Fibroblast of skin of back (primary cell): Measurements from ENCODE around the gene RFX3.

Experiments used
- DNase-seq: peaks from one replicate; pipeline ENCODE4 v3.0.0-alpha.2; 2013

The RFX3 gene

DNA sequence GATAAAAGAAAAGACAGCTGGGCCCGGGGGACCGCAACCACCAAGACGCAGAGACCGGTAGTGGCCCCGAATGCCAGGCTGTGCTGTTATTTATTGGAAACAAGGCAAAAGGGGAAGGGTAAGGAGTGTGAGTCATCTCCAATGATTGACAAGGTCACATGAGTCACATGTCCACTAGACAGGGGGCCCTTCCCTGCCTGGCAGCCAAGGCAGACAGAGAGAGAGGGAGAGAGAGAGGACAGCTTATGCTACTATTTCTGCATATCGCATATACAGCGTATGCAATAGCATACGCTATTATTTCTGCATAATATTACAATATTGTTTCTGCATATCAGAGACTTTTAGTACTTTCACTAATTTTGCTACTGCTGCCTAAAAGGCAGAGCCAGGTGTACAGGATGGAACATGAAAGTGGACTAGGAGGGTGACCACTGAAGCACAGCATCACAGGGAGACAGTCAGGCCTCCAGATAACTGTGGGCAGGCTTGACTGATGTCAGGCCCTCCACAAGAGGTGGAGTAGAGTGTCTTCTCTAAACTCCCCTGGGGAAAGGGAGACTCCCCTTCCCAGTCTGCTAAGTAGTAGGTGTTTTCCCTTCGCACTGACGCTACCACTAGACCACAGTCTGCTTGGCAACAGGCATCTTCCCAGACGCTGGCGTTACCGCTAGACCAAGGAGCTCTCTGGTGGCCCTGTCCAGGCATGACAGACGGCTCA lies 50.3 kb downstream of the RFX3 start:
- no peak for DNase-seq

DNA sequence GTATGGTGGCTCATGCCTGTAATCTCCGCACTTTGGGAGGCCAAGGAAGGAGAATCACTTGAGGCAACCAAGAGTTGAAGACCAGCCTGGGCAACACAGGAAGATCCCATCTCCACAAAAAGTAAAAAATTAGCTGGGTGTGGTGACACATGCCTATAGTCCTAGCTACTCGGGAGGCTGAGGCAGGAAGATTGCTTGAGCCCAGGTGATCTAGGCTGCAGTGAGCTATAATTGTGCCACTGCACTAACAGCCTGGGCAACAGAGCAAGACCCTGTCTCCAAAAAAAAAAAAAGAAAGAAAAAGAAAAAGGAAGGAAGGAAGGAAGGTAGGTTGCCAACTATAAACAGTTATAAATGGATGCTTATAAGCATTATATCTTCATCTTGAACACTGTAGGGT lies 51.0 kb downstream of the RFX3 start:
- no peak for DNase-seq

GRCh38 chr9:3473405-3473804 lies 52.4 kb downstream of the RFX3 start:
- DNase-seq: no peak

DNA sequence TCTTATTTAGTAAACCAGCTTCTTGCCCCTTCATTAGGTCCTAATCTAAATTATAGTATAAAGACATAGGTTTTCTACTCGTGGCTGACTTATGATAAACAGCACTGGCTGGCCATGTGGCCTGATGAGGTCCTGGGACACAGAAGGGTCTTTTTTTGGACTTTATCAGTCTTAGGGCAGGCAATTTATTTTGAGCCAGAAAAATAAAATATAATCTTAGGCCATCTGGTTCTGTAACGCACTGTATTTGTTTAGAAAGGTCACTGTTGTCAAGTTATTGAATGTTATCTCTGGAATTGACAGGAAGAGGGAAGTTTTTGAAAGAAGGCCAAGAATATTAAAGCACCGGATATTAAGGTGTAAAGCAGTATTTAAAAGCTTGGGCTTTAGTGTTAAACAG lies 53.9 kb downstream of the RFX3 start:
- DNase-seq: no peak

DNA sequence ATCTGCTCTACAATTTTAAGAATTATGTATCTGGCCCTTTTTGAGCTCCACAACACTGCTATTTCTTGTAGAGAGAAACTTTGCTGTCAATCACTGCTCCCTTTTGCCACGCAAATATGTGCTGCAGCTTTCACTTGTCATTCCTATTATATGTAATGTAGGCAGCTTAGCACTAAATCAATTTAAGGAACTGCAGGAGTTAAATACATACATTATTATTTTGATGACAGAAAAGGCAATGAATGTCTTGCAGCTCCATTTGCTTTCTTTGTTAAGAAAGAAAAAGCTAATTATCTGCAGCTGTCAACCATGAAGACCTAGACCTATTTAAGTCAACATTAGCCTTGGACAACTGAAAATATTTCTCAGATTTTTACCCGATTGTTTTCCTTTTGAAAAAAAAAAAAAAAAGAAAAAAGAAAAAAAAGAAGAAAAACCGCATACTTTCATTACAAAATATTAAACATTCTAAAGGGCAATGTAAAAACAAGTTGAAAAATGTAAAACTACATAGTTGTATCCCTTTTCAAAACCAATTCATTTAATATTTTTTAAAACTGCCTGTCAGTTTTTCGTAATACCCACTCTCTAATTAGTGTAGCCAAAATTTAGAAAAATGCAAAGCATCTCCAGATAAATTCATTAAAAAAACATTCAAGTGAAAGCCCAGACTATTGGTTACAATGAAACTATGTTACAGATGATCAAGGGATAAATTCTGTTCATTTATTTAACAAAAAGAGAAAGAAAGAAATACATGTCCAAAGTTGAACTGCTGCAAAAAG lies 57.2 kb downstream of the RFX3 start:
- DNase-seq: peak; percentile 24

- DNase-seq: peak; percentile 67
These were observed 58.1 kb downstream of the RFX3 start for GRCh38 chr9:3467593-3468219.

DNA sequence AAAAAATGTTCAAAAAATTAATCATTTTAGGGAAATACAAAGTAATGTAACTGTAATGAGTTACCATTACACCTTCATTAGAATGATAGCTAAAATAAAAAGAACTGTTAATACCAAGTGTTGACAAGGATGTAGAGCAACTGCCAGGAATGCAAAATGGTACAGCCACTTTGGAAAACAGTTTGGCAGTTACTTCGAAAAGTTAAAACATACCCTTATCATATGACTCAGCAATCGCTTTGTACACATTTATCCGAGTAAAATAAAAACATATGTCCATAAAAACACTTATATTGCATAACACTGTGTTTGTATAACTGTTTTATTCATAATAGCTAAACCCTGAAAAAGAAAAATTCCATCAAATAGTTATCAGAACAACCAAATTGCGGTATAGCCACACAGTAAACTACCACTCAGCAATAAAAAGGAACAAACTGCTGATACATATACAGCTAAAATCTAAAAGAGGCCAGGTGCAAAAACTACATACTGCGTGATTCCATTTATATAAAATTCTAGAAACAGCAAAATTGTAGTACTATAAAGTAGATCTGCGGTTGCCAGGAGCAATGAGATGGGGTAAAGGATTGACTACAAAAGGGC lies 61.7 kb downstream of the RFX3 start:
- no peak for DNase-seq

DNA sequence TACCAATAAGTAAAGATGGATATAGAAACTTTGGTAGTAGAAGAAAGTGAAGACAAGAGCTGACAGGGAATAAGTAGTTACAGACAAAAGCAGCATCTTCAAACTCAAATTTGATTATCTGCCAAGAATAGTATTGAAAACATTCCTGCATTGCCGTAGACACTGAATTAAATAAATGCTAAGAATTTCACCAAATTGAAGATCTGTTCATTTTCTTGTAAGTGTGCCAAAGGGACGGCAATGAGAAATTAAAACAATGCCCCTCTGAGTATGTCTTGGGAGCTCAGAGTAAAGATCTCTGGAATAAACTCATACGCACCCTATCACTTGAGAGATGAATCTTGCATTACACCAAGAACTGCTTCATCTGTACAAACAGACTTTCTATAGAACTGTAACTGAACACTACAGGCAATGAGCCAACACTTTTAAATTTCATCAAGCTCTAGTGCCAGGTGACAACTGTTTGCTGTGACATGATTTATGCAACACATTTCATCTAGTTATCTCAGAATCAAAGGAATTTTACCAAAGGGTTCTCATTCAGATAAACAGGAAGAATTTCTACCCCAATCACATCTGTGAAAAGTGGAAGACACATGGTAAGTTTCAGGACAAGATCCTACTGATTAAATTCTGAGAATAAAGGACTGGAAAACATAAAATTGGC lies 66.9 kb downstream of the RFX3 start:
- DNase-seq: no peak

GRCh38 chr9:3457175-3457574 lies 68.6 kb downstream of the RFX3 start:
- no peak for DNase-seq

GRCh38 chr9:3455717-3456116 lies 70.1 kb downstream of the RFX3 start:
- no peak for DNase-seq

DNA sequence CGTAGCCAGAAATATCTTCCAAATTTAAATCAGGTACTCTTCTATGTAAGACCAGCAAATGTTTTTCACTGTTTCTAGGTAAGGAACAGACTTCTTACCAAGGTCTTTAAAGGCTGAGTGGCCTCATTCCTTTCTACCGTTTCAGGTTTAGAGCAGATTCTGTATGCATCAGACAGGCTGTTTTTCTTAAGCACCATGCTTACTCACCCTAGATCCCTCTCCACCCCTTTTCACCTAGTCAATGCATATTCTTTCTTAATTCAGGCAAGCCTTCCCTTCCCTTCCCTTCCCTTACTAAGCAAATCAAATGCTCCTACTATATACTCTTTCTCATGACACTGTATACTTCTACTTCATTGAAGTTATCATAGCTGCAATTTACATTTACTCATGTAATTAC lies 70.7 kb downstream of the RFX3 start:
- DNase-seq: no peak

DNA sequence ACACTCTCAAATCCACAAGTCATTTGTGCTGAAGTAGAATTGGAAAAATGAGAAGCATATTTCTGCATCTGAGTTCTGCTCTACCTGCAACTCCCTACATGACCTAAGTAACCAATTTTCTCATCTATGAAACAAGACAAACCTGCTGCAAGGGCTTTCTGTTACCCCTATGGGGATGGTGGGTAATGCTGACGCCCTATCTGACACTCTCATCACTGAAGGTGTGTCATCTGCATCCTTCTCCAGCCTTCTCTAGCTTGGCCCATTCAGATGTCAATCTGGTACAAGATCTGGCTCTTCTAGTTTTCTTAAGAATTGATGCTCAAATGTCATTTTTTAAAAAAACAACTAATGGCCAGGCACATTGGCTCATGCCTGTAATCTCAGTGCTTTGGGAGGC lies 73.8 kb downstream of the RFX3 start:
- no peak for DNase-seq

GRCh38 chr9:3447788-3448187 lies 78.0 kb downstream of the RFX3 start:
- DNase-seq: no peak

DNA sequence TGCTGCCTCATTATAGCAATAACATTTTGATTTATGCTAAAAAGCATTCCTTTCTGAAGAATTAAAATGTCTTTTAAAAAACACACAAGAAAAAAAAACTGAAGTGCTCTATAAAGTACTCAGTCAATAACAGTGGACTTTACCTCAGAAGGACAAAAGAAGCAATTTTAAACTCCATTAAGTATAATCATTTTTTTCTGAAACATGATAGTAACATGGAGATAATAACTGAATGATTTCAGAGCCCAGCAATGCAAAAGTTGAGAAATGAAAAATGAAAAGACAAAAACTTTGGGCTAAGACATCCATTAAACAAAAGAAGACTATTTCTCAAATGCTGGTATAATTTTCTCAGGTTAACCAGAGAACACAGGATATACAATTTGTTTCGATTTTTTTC lies 78.7 kb downstream of the RFX3 start:
- DNase-seq: no peak

- DNase-seq: no peak
These were observed 79.5 kb downstream of the RFX3 start for GRCh38 chr9:3446313-3446712.

- no peak for DNase-seq
These were observed 81.8 kb downstream of the RFX3 start for GRCh38 chr9:3444016-3444415.

DNA sequence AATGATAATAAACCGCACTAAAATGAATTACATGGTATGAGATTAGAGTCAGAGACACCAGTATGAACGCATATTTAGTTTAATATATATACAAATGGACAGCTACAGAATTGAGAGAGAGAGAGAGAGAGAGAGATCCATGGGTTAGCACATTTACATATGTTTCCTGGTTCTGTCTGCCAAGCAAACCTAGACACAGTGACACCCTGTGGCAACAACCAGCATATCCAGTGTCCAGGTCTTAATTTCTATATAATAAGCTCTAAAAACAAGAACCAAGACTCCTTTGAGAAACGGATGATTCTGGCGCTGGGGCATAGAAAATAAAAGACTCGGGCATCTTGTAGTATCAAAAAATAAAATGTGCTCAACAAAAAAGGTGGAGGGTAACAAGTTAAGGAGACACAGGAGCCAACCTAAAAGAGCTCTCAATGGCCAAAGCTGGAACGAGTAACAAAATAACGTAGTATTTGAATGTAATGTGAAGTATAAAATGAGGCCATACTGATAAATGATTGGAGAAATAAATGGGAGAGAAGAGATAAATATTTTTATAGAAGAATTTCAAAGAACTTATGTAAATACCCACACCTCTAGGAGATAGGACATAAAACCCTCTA lies 84.5 kb downstream of the RFX3 start:
- DNase-seq: peak; percentile 59

GRCh38 chr9:3436629-3437420 lies 89.0 kb downstream of the RFX3 start:
- DNase-seq: peak; percentile 61

DNA sequence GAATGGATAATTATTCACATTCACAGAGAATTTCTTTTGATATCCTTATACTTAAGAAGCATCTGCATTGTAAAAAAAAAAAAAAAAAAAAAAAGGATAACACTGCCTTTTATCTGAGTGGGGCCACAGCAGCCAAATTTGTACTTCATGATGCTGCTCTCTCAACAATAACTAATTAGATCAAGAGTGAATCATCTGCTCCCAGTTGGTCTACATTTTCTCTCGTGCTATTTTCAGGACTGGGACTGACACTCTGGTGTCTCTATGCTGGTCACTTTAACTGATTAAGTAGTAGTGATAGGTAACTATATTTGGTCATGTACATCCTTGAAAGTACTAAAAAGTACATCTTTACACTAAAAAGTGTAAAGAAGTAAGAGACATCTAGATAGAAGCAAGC lies 90.1 kb downstream of the RFX3 start:
- peak; percentile 27 for DNase-seq

- no peak for DNase-seq
These were observed 91.2 kb downstream of the RFX3 start for GRCh38 chr9:3434594-3434993.

DNA sequence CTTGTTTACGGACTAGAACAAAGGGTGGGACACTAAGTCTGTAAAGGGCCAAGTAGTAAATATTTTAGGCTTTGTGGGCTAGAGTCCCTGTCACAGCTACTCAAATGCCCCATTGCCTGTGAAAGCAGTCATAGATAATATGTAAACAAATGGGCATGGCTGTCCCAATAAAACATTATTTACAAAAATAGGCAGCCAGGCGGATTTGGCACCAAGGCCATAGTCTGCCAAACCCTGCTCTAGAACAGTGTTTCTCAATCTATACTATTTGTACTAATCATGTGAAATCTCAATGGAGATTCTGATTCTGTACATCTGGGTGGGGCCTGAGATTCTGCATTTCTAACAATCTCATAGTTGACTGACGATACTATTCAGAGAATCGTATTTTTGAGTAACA lies 92.0 kb downstream of the RFX3 start:
- no peak for DNase-seq

GRCh38 chr9:3433066-3433465 lies 92.7 kb downstream of the RFX3 start:
- DNase-seq: no peak
